Measurements from ENCODE around the gene LRRC72. TPM values are rescaled to one million over a fixed set of nuclear protein-coding genes. Genes with fewer than 3 reads are reported as not detected.
"Not testable (repeated sequence)": the region's sequence is repeated elsewhere in the genome, so short reads cannot be mapped to it uniquely, and the experiment has no call there.

LRRC72 gene
- total RNA-seq, 2 donors from 2014 or later, result not detected

- DNase-seq (no peak), ATAC-seq (no peak)
- intact Hi-C loops (cut with DNase I), result loop anchor here (2.0 to 10.0 kb wide), 6 partner anchors 99 to 485 kb away; partner anchors contain the start of gene SOSTDC1 (in 1 of the 2)
These were observed 36.8 kb downstream of the LRRC72 start for GRCh38 chr7:16563281-16564022.

GRCh38 chr7:16564023-16564380, 37.4 kb downstream of the LRRC72 start:
- intact Hi-C loops (cut with DNase I), result loop anchor here (2.0 to 10.0 kb wide), 6 partner anchors 99 to 485 kb away; partner anchors contain the start of gene SOSTDC1 (in 1 of the 2)
- DNase-seq (no peak), ATAC-seq (no peak)

- ATAC-seq, result peak; percentile 47 to 50
- intact Hi-C loops (cut with DNase I), result loop anchor here (2.0 to 10.0 kb wide), 6 partner anchors 100 to 486 kb away; partner anchors contain the start of gene SOSTDC1 (in 1 of the 2)
These were observed 38.3 kb downstream of the LRRC72 start for GRCh38 chr7:16564909-16565426.

GRCh38 chr7:16571941-16572340, 45.3 kb downstream of the LRRC72 start:
- DNase-seq (no peak), ATAC-seq (no peak)
- intact Hi-C loops (cut with DNase I), result no loop called here

More at GRCh38 chr7:16564909-16565426, 38.3 kb downstream of the LRRC72 start:
- DNase-seq, result no peak

- intact Hi-C loops (cut with DNase I), result no loop called here
- ATAC-seq (no peak), DNase-seq (no peak)
These were observed 52.6 kb downstream of the LRRC72 start for GRCh38 chr7:16579216-16579615.

- intact Hi-C loops (cut with DNase I), result no loop called here
- DNase-seq (no peak), ATAC-seq (no peak)
These were observed 54.7 kb downstream of the LRRC72 start for GRCh38 chr7:16581286-16581685.

- intact Hi-C loops (cut with DNase I), result no loop called here
- ATAC-seq (no peak), DNase-seq (no peak)
These were observed 57.2 kb downstream of the LRRC72 start for GRCh38 chr7:16583834-16584233.

GRCh38 chr7:16585540-16585939, 58.9 kb downstream of the LRRC72 start:
- DNase-seq, result peak; percentile 67
- ATAC-seq, result peak; percentile 55 to 56

GRCh38 chr7:16586081-16586874, 59.7 kb downstream of the LRRC72 start:
- DNase-seq (peak; percentile 28), ATAC-seq (peak; percentile 21 to 64)
- intact Hi-C loops (cut with DNase I), result no loop called here

More at GRCh38 chr7:16585540-16585939, 58.9 kb downstream of the LRRC72 start:
- intact Hi-C loops (cut with DNase I), result no loop called here

GRCh38 chr7:16587129-16587528, 60.5 kb downstream of the LRRC72 start:
- intact Hi-C loops (cut with DNase I), result no loop called here
- no peak for DNase-seq
- ATAC-seq, result no peak

GRCh38 chr7:16587790-16588189, 61.2 kb downstream of the LRRC72 start:
- intact Hi-C loops (cut with DNase I), result no loop called here
- peak; percentile 9 to 36 for ATAC-seq
- no peak for DNase-seq

- ATAC-seq (no peak), DNase-seq (no peak)
- intact Hi-C loops (cut with DNase I), result no loop called here
These were observed 63.3 kb downstream of the LRRC72 start for GRCh38 chr7:16589881-16590280.

- intact Hi-C loops (cut with DNase I), result no loop called here
- DNase-seq (no peak), ATAC-seq (no peak)
These were observed 63.8 kb downstream of the LRRC72 start for GRCh38 chr7:16590424-16590823.

GRCh38 chr7:16592395-16592794, 65.8 kb downstream of the LRRC72 start:
- DNase-seq (no peak), ATAC-seq (no peak)
- intact Hi-C loops (cut with DNase I), result no loop called here

- intact Hi-C loops (cut with DNase I), result no loop called here
- ATAC-seq (no peak), DNase-seq (no peak)
These were observed 67.4 kb downstream of the LRRC72 start for GRCh38 chr7:16594061-16594460.

GRCh38 chr7:16594676-16595075, 68.1 kb downstream of the LRRC72 start:
- DNase-seq (no peak), ATAC-seq (no peak)
- intact Hi-C loops (cut with DNase I), result no loop called here

- DNase-seq; ATAC-seq; intact Hi-C loops (cut with DNase I): not testable (repeated sequence)
These were observed 69.0 kb downstream of the LRRC72 start for GRCh38 chr7:16595596-16595995.

GRCh38 chr7:16598015-16598414, 71.4 kb downstream of the LRRC72 start:
- no peak for DNase-seq
- intact Hi-C loops (cut with DNase I), result no loop called here
- no peak for ATAC-seq

- ATAC-seq (no peak), DNase-seq (no peak)
- intact Hi-C loops (cut with DNase I), result no loop called here
These were observed 73.2 kb downstream of the LRRC72 start for GRCh38 chr7:16599860-16600259.

- intact Hi-C loops (cut with DNase I), result no loop called here
- ATAC-seq, result no peak
- DNase-seq, result no peak
These were observed 77.0 kb downstream of the LRRC72 start for GRCh38 chr7:16603633-16604032.

All from left cardiac atrium (tissue), 4 donors.